Large intestine (tissue), 3 donors: Measurements from ENCODE around the gene WDR72. TPM values are rescaled to one million over a fixed set of nuclear protein-coding genes. Genes with fewer than 3 reads are reported as not detected.

Experiments used
- DNase-seq, 2 donors: peaks; one replicate each; pipeline versions ENCODE4 v3.0.0 to v3.0.0-alpha.2; 2013
- H3K27ac ChIP-seq: one replicate; pipeline ENCODE4 v1.5.1; 2013; ENCODE audit warnings: low read length
- H3K27me3 ChIP-seq: 2 replicates; pipeline ENCODE4 v1.6.1; 2013; ENCODE audit warnings: low read length; ENCODE audit not compliant: control insufficient read depth, insufficient read depth
- H3K36me3 ChIP-seq: 2 replicates; pipeline ENCODE4 v1.6.1; 2013; ENCODE audit warnings: low read length; ENCODE audit not compliant: control insufficient read depth, insufficient read depth
- H3K4me1 ChIP-seq: one replicate; pipeline ENCODE4 v1.6.1; 2013; ENCODE audit warnings: low read length; ENCODE audit not compliant: control insufficient read depth, insufficient read depth
- H3K4me3 ChIP-seq: one replicate; pipeline ENCODE4 v1.5.1; 2013; ENCODE audit warnings: low read length
- H3K9me3 ChIP-seq: one replicate; pipeline ENCODE4 v1.6.1; 2013; ENCODE audit warnings: mild to moderate bottlenecking, low read depth, low read length, moderate library complexity; ENCODE audit not compliant: control insufficient read depth
- WGBS: methylation state at CpG from one replicate; pipeline ENCODE4 v1.1.5; 2013; ENCODE audit warnings: low lambda C conversion rate; ENCODE audit not compliant: insufficient coverage; 5-methylcytosine and 5-hydroxymethylcytosine counted together
- polyA plus RNA-seq: library from polyadenylated mRNA; unstranded; fragments of 120-200 nt; gene quantifications from one replicate; pipeline ENCODE4 v1.2.1, GENCODE V29; 2013

The WDR72 gene
- polyA plus RNA-seq, 1 donor, result 0.75 TPM

DNA sequence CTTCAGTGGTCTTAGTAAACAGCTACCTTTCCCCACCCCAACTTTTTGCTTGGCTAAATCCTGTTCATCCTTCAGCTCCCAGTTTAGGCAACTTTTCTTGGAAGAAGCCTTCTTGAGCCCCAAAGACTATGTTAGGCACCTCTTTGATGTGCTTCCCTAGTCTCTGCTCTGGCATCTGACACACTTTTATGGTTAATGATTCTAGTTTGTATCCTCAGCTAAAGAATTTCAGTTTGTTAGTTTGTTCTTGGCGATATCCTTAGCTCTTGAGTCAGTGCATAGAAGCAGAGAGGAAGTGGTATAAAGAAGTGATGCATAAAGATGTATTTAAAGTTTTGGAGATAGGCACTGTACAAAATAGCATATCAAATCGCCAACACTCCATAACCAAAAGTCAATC lies 168.4 kb downstream of the WDR72 start:
- WGBS, result 100% methylated on average over 1 of the region's 2 CpGs
- H3K36me3 ChIP-seq, result no peaks in the 10 kb centered on the region
- no peak overlapping the region for H3K4me3 ChIP-seq
- DNase-seq, result no peak
- no peaks in the 10 kb centered on the region for H3K4me1 ChIP-seq
- H3K27me3 ChIP-seq, result peaks cover 3% of the 10 kb centered on the region
- H3K27ac ChIP-seq, result no peak overlapping the region
- no peaks in the 10 kb centered on the region for H3K9me3 ChIP-seq

DNA sequence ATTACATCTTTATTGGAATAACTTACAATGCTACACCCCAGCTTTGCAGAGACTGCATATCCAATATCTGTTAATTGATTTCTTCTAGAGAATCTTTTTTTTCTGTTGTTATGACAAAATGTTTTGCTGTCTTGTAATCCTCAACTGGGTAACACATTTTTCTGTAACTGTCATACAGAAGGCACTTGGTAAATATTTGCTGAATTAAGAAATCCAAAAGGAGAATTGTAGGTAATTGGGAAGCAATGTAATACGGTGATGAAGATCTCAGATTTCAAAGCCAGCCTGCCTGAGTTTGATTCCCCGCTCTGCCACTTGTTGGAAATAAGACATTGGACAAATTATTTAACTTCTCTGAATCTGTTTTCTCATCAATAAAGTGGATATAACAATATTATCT lies 169.1 kb downstream of the WDR72 start:
- no peaks in the 10 kb centered on the region for H3K36me3 ChIP-seq
- H3K27ac ChIP-seq, result no peak overlapping the region
- WGBS, result no CpG with 5 or more reads among the region's 2 CpGs
- peaks cover 3% of the 10 kb centered on the region for H3K27me3 ChIP-seq
- no peaks in the 10 kb centered on the region for H3K9me3 ChIP-seq
- no peak for DNase-seq
- no peaks in the 10 kb centered on the region for H3K4me1 ChIP-seq
- no peak overlapping the region for H3K4me3 ChIP-seq

DNA sequence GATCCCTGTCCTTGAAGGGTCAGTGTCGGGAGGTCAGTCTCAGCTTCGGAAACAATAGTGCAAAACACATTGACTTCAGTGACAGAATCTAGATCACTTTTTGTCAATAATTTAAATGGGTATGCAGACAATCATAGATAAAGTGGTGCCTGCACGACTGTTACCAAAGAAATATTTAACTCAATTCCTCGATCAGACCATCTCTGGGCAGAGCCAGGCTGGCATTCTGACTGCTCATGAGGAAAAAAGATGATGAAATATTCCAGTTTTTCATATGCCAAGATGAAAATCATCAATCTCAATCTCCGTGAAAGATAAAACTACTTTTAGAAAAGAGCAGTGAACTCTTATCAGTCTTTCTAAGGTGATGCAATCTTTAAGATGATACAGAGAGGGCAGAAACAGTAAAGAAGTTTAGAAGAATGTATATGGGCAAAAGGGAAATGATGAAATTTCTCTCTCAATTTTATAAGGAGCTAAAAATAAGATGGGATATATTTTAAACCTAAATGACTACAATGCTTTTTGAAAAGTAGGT lies 169.9 kb downstream of the WDR72 start:
- no peak for DNase-seq
- Histone ChIP-seq H3K4me3 (no peak overlapping the region), H3K4me1 (no peaks in the 10 kb centered on the region), H3K36me3 (no peaks in the 10 kb centered on the region), H3K27ac (no peak overlapping the region), H3K9me3 (no peaks in the 10 kb centered on the region), H3K27me3 (no peaks in the 10 kb centered on the region)
- WGBS, result 65% methylated on average over 4 of the region's 5 CpGs

DNA sequence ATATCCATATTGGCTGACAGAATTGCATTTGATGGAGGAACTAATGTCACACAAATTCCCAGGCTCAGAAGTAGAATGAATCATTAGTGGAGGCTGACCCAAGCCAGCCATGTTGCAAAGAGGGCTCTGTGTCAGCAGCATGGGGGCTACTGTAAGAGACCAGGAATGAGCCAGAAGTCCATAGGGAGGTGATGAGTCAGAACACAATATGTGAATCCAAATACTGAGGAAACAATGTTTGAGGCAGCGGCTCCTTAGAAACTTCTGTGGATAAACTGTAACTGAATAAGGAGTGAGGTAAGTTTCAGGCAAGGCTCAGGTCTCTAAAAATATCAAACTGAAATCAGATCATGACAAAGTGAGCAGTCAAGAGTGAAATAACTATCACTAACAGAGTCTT lies 170.7 kb downstream of the WDR72 start:
- no peaks in the 10 kb centered on the region for H3K27me3 ChIP-seq
- no CpG with 5 or more reads among the region's 1 CpG for WGBS
- no peak overlapping the region for H3K4me3 ChIP-seq
- H3K36me3 ChIP-seq, result no peaks in the 10 kb centered on the region
- no peaks in the 10 kb centered on the region for H3K9me3 ChIP-seq
- no peaks in the 10 kb centered on the region for H3K4me1 ChIP-seq
- no peak for DNase-seq
- no peak overlapping the region for H3K27ac ChIP-seq

DNA sequence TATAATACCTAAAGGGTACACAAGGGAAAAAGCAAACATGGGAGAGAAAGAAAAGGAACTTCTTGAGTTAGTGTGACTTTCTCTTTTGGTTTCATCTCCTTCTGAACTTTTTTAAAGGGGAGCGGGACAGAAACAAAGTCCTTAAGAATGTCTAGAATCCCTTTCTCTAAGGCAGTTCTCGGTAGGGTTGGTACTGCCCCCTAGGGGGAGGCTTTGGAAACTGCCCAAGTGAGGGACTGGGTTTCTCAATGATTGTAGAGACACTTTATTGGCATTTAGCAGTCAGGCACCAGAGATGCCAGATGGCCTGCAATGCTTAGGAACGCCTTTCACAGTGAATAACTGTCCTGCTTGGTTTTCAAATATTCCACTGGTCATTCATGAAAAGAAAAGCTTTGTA lies 172.7 kb downstream of the WDR72 start:
- no peaks in the 10 kb centered on the region for H3K27me3 ChIP-seq
- H3K36me3 ChIP-seq, result no peaks in the 10 kb centered on the region
- peak; percentile 66 to 79 for DNase-seq
- no peak overlapping the region for H3K4me3 ChIP-seq
- no CpG with 5 or more reads among the region's 3 CpGs for WGBS
- no peak overlapping the region for H3K27ac ChIP-seq
- H3K4me1 ChIP-seq, result no peaks in the 10 kb centered on the region
- no peaks in the 10 kb centered on the region for H3K9me3 ChIP-seq

DNA sequence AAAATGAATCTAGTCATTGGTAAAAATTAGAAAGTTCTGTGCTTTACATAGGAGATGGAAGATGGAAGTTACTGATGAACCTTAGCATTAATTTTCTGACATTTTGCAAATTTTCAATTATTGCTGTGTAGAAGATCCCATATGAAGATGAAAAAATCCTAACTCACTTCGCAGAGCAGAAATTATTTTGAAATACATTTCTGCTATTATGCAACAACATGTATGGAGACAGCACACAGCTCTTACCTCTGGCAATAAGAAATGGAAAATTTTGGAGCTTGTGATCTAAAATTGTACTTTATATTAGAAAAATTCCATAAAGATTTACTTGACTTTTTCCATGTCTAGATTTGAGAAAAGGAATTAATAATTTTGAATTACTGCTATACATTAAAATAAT lies 177.9 kb downstream of the WDR72 start:
- Histone ChIP-seq H3K9me3 (no peaks in the 10 kb centered on the region), H3K36me3 (no peaks in the 10 kb centered on the region), H3K4me3 (no peak overlapping the region), H3K27me3 (no peaks in the 10 kb centered on the region), H3K27ac (no peak overlapping the region), H3K4me1 (no peaks in the 10 kb centered on the region)
- 100% methylated on average over 1 of the region's 1 CpG for WGBS
- no peak for DNase-seq

DNA sequence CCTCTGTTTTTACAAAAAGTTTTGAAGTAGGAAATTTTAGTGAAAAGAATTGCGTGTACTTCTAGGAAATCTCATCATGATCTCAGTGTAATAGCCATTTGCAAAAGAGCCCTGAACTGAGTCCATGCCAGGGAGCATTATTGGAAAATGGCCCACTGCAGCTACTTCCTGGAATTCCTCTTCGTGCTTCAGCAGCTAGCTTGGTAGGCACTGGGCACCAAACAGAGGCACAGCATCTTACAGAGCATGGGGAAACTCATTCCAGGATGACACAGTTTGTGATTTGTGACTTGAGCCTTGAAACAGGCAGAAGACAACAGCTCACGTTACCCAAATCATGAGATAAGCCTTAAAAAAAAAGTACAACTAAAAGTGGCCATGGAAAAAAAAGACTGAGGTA lies 179.1 kb downstream of the WDR72 start:
- DNase-seq, result peak in 1 of 2 donors; percentile 6
- no peak overlapping the region for H3K27ac ChIP-seq
- H3K9me3 ChIP-seq, result no peaks in the 10 kb centered on the region
- no peak overlapping the region for H3K4me3 ChIP-seq
- H3K36me3 ChIP-seq, result no peaks in the 10 kb centered on the region
- WGBS, result 100% methylated on average over 1 of the region's 3 CpGs
- H3K27me3 ChIP-seq, result no peaks in the 10 kb centered on the region
- H3K4me1 ChIP-seq, result no peaks in the 10 kb centered on the region

DNA sequence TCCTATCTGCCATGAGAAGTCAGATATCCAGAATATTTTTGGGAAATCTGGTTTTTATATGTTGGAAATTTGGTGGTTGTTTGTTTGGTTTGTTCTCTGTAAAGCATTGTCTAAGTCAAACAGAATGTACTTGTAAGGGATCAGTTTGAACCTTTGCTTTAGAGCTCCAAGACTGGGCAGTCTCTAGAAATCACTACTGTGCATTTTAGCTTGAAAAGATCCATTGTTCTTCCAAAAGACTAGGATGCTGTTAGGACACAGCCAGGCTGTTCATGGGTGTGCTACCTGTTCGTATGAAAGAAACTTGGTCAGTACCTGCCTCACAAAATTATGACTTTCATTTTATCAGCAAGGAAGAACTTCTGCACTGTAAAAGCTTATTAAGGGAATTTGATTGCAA lies 182.6 kb downstream of the WDR72 start:
- Histone ChIP-seq H3K36me3 (no peaks in the 10 kb centered on the region), H3K27ac (no peak overlapping the region), H3K27me3 (no peaks in the 10 kb centered on the region), H3K4me1 (no peaks in the 10 kb centered on the region), H3K4me3 (no peak overlapping the region), H3K9me3 (no peaks in the 10 kb centered on the region)
- DNase-seq, result no peak
- no CpG with 5 or more reads among the region's 1 CpG for WGBS

DNA sequence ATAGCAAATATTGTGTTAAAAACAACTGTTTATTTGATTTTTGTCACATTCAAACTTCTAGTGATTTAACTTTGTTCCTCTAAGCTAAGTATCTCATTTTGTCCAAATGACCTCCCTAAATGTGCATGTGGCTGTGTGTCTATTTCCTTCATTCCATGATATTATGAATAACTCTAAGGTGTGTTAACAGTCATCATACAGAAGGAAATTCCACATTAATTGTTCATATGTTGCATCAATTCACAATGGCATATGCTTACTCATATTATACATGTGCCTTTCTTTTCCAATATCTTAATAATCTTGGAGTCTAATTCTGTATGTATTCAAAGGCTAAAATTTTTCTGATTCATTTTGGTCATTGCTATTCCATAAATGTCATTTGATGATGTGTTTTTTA lies 186.4 kb downstream of the WDR72 start:
- no peak for DNase-seq
- Histone ChIP-seq H3K27ac (no peak overlapping the region), H3K9me3 (no peaks in the 10 kb centered on the region), H3K27me3 (no peaks in the 10 kb centered on the region), H3K4me1 (no peaks in the 10 kb centered on the region), H3K4me3 (no peak overlapping the region), H3K36me3 (no peaks in the 10 kb centered on the region)

DNA sequence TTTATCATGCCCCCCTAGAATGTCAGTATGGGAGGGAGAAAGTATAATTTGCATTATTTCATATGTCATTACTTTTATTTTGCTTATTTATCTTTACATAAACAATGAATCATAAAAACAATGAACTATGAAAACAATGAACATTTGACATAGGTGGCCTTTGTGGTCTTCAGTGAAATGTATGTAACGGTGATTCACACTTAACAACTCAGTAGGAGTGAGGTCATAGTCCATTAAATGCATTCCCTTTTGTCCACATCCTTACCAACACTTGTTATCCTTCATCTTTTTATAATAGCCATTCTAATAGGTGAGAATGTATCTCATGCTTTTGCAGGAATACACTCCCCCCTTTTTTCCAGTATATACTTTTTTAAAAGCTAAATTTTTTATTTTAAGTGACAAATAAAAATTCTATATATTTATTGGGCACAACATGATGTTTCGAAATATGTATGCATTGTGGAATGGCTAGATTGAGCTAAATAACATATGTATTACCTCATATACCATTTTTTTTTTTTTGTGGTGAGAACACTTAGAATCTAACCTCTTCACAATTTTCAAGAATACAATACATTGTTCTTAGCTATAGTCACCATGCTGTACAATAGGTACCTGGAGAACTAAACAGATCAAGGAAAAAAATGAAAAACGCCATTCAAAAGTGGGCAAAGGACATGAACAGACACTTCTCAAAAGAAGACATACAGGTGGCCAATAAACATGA lies 189.5 kb downstream of the WDR72 start:
- Histone ChIP-seq H3K27ac (no peak overlapping the region), H3K4me3 (no peak overlapping the region), H3K4me1 (no peaks in the 10 kb centered on the region), H3K27me3 (no peaks in the 10 kb centered on the region), H3K36me3 (no peaks in the 10 kb centered on the region), H3K9me3 (no peaks in the 10 kb centered on the region)
- 87% methylated on average over 3 of the region's 3 CpGs for WGBS
- no peak for DNase-seq

DNA sequence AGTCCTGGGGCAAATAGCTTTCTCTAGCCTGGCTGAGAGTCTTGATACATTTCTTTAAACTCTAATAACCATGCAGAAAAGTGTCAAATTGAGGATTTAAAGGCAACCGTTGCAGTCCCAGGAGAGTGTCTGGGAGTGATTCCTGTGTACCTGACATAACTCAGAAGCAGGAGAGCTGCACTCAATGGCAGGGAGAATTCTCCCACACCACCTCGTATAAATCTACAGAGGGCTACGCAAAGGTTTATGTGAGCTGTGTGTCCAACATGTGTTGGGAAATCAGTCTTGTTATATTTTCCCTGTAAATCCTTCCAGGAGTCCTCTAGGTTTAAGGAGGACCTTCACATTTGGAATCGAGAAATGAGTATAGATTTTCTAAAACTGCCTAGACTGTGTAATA lies 192.6 kb downstream of the WDR72 start:
- no peak overlapping the region for H3K4me3 ChIP-seq
- H3K27ac ChIP-seq, result no peak overlapping the region
- no peaks in the 10 kb centered on the region for H3K27me3 ChIP-seq
- WGBS, result no CpG with 5 or more reads among the region's 4 CpGs
- H3K36me3 ChIP-seq, result no peaks in the 10 kb centered on the region
- H3K9me3 ChIP-seq, result no peaks in the 10 kb centered on the region
- DNase-seq, result no peak
- H3K4me1 ChIP-seq, result no peaks in the 10 kb centered on the region
